HG02981 (cell line): Measurements from ENCODE around the gene HECTD1.

Experiments used
- ATAC-seq: cut with Tn5 transposase; IDR thresholded peaks from one replicate; pipeline ENCODE4 v1.9.1; 2021; ENCODE audit warnings: mild to moderate bottlenecking, moderate library complexity; ENCODE audit not compliant: unreplicated experiment

The HECTD1 gene

GRCh38 chr14:31161274-31161673, 46.3 kb downstream of the HECTD1 start:
- ATAC-seq, result no peak

- no peak for ATAC-seq
Measured at GRCh38 chr14:31159682-31160296, 47.8 kb downstream of the HECTD1 start.

GRCh38 chr14:31154956-31155355, 52.6 kb downstream of the HECTD1 start:
- no peak for ATAC-seq

- ATAC-seq, result no peak
Measured at GRCh38 chr14:31142455-31143087, 65.0 kb downstream of the HECTD1 start.

GRCh38 chr14:31139301-31139847, 68.2 kb downstream of the HECTD1 start:
- ATAC-seq, result no peak

- ATAC-seq, result no peak
Measured at GRCh38 chr14:31138301-31138700, 69.3 kb downstream of the HECTD1 start.

- no peak for ATAC-seq
Measured at GRCh38 chr14:31137214-31137889, 70.2 kb downstream of the HECTD1 start.

- ATAC-seq, result no peak
Measured at GRCh38 chr14:31133133-31133532, 74.5 kb downstream of the HECTD1 start.

- ATAC-seq, result no peak
Measured at GRCh38 chr14:31128601-31129526, 78.7 kb downstream of the HECTD1 start.

- peak; percentile 88 for ATAC-seq
Measured at GRCh38 chr14:31127690-31128089, 79.9 kb downstream of the HECTD1 start.

GRCh38 chr14:31126680-31127079, 80.9 kb downstream of the HECTD1 start:
- no peak for ATAC-seq

GRCh38 chr14:31125231-31125630, 82.4 kb downstream of the HECTD1 start:
- no peak for ATAC-seq

GRCh38 chr14:31124197-31124596, 83.4 kb downstream of the HECTD1 start:
- ATAC-seq, result no peak

GRCh38 chr14:31122921-31123320, 84.7 kb downstream of the HECTD1 start:
- ATAC-seq, result no peak

GRCh38 chr14:31122098-31122611, 85.4 kb downstream of the HECTD1 start:
- ATAC-seq, result no peak

GRCh38 chr14:31118892-31119291, 88.7 kb downstream of the HECTD1 start:
- no peak for ATAC-seq

GRCh38 chr14:31113794-31114193, 93.8 kb downstream of the HECTD1 start:
- no peak for ATAC-seq

- ATAC-seq, result no peak
Measured at GRCh38 chr14:31110872-31111271, 96.7 kb downstream of the HECTD1 start.

- ATAC-seq, result no peak
Measured at GRCh38 chr14:31109257-31109656, 98.3 kb downstream of the HECTD1 start.

- no peak for ATAC-seq
Measured at GRCh38 chr14:31106768-31107167, 100.8 kb downstream of the HECTD1 start.

GRCh38 chr14:31097081-31097480, 110.5 kb downstream of the HECTD1 start:
- ATAC-seq, result no peak
